GM19328 (cell line): Measurements from ENCODE around the gene OPN1SW.

Source experiments
- ATAC-seq: cut with Tn5 transposase; IDR thresholded peaks from one replicate; pipeline ENCODE4 v1.9.1; 2021; ENCODE audit warnings: mild to moderate bottlenecking, moderate library complexity; ENCODE audit not compliant: unreplicated experiment

OPN1SW gene

DNA sequence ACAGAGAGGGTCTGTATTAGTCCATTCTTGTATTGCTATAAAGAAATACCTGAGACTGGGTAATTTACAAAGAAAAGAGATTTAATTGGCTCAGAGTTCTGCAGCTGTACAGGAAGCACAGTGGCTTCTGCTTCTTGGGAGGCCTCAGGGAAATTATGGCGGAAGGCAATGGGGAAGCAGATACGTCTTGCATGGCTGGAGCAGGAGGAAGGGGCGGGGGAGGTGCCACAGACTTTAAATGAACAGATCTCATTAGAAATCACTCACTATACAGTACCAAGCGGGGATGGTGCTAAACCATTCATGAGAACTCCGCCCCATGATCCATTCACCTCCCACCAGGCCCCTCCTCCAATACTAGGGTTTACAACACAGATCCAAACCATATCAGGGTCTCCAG, 40.2 kb downstream of the OPN1SW start:
- ATAC-seq: no peak

DNA sequence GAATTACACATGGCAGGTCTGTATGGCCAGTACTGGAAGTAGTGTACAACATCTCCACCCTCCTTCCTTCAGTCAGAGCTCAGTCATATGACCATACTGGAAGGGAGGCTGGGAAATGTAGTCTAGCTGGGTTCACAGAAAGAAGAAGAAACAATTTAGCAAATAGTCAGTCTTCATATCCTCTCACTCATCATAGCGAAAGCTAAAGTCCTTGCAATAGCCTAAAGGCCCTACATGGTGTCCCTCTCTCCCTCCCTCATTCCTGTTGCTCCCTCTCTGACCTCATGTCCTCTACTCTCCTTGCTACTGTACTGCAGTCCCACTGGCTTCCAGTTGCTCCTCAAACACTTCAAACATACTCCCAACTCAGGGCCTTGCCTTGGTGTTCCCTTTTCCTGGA, 40.7 kb downstream of the OPN1SW start:
- ATAC-seq: no peak

- no peak for ATAC-seq
These were observed 42.3 kb downstream of the OPN1SW start for GRCh38 chr7:128733278-128733645.

DNA sequence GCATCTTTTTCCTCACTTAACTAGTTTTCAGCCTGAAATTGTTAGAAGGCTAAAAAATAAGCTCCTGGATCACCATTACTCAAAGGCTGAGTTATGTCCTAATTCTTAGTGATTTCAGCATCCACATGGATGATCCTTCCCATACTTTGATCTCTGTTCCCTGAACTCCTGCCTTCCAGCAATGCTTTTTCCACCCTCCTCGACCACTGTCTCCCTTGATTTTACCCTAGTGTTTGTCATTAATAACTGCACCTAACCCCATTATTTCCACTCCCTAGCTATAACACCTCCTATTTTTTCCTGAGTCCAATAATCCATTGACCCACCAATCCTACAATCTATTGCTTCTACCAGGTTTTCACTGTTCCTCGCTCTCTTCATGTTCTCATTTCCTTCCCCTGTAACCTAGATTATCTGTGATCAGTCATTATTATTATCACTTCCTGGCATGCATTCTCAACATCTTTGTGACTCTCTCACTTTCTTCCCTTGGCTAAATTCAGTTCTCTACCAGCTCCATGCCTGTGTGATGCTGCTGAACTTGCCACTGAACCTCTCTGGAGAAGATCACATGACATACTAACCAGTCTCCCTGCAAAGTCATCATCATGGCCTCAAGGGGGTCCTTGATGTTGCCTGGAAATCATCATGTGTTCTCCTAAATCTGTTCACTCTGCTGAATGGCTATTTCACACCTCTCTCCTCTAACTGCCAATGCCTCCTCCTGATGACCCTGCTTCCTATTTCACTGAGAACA, 42.9 kb downstream of the OPN1SW start:
- ATAC-seq: no peak

DNA sequence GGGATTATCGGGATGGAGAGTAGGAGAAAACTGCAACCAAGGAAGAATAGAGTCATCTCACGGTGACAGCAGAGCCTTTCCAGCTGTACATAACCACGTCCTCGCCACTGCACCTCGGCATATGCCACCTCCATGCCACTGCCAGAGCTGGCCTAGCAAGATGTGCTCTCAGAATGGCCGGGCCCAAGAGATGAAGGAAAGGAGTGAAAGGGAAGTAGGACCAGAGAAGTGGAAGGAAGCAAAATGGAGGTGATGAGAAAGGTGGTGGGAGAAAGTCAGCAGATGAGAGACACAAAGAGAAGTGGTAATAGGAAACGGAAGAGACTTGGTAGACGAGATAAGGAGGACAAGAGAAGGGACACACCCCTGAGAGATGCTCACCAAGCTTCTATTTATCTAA, 44.4 kb downstream of the OPN1SW start:
- no peak for ATAC-seq

DNA sequence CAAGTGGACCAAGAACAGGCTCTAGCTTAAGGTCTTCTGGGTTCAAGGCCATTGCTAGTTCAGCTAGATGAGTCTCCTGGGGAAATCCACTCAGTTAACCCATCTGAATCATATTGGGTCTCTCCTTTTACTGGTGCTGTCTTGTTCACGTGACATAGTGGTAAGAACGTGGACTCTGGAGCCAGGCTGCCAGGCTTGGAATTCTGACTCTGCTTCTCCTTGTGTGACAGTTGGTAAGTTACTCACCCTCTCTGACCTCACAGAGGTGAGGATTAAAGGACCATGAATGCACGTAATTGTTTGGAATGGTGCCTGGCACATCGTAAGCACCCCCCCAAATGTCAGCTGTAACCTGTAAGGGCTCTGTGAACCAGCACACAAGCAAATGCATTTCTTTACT, 46.1 kb downstream of the OPN1SW start:
- ATAC-seq: no peak

DNA sequence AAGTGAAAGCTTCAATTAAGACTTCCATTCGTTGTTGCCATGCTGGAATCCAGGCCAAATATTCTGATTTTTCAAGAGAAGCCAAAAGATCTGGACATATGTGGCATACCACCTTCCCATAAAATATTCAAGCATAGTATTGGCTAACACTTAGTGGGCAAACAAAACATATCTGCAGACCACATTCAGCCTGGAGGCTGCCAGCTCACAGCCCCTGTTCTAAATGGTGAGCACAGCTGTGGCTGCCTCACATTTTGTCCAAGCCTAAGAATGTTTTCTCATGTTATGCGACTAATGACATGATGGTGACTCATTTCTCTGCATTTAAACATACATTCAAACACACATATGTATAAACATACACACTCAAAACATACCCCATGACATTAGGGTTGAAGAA, 47.0 kb downstream of the OPN1SW start:
- ATAC-seq: no peak

DNA sequence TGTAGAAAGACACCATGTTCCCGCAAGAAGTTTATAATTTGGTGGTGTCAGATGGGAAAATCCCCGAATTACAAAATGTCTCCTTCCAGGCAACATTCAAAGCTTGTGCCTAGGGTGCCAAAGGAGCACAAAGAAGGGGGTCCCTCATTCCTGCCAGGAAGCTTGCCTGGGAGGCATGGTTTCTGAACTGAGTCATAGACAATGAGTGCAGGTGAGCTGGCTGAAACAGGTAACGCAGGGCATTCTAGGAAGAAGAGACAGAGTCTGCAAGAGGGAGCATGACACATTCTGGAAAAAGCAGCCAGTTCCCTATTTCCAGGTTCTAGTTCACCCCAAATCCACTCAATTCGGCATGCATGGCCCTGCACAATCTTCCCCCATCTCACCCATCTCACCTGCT, 48.4 kb downstream of the OPN1SW start:
- no peak for ATAC-seq

GRCh38 chr7:128726737-128727072, 48.9 kb downstream of the OPN1SW start:
- ATAC-seq: no peak

GRCh38 chr7:128726059-128726736, 49.4 kb downstream of the OPN1SW start:
- no peak for ATAC-seq

- ATAC-seq: no peak
These were observed 50.1 kb downstream of the OPN1SW start for GRCh38 chr7:128725531-128725930.

GRCh38 chr7:128724743-128725142, 50.9 kb downstream of the OPN1SW start:
- no peak for ATAC-seq
